Fibroblast of upper back skin (primary cell): ENCODE results near the gene MECP2.
"Not testable (repeated sequence)": the region's sequence is repeated elsewhere in the genome, so short reads cannot be mapped to it uniquely, and the experiment has no call there.

Source experiments
- DNase-seq: peaks from one replicate; pipeline ENCODE4 v3.0.0-alpha.2; 2013

The MECP2 gene

DNA sequence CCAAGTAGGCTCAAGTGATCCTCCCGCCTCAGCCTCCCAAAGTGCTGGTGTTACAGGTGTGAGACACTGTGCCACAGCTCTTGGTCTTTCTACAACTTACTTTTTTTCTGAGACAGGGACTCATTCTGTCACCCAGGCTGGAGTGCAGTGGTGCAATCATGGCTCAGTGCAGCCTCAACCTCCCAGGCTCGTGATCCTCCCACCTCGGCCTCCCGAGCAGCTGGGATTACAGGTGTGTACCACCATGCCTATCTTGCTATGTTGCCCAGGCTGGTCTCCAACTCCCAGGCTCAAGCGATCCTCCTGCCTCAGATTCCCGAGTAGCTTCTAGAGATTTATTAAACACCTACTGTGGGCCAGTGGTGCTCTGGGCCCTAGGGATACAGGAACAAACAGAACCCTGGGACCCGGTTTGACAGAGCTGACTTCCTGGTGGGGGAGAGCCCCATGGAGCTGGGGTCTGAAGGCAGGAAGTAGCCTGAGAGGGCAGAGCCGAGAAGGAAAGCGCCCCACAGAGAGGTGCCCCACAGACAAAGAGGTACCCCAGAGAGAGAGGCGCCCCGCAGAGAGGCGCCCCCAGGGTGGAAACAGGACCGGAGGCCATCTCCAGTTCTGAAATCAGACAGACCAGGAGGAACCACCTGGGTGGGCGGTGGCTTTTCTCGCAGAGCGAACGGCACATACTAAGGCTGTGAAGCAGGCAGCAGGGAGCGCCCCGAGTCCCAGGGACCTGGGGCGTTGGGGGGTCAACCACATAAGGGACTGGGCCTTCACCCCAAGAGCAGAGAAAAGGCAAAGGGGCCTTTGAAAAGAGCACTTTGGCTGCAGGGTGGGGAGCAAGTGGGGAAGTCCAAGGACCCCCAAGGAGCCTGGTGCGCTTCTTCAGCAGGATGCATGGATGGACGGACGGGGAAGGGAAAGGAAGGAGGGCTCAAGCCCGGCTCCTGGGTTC, 82.8 kb downstream of the MECP2 start:
- DNase-seq: no peak

GRCh38 chrX:154013614-154014360, 83.7 kb downstream of the MECP2 start:
- peak; percentile 31 for DNase-seq

GRCh38 chrX:154013001-154013421, 84.5 kb downstream of the MECP2 start:
- DNase-seq: no peak

- DNase-seq: no peak
Measured at GRCh38 chrX:154012336-154012991, 85.1 kb downstream of the MECP2 start.

- no peak for DNase-seq
Measured at GRCh38 chrX:154011376-154012335, 85.9 kb downstream of the MECP2 start.

- no peak for DNase-seq
Measured at GRCh38 chrX:154010330-154011087, 87.0 kb downstream of the MECP2 start.

DNA sequence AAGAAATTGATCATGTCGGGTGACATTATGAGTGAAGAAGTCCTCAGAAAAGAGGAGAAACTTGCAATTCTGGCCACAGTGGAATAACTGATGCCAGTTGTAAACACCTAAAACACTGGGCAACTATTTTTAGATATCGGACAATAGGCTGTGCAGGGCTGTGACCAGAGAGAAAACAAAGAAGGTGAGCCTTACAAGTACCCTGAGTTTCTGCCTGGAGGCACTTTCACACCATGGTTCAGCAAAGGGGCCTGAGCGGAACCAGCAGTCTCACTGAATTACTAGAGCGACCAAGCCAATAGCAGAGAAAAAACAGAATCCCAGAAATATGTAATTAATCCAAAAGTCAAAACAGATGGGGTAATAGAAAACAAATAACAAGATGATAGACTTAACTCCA, 89.0 kb downstream of the MECP2 start:
- DNase-seq: no peak

DNA sequence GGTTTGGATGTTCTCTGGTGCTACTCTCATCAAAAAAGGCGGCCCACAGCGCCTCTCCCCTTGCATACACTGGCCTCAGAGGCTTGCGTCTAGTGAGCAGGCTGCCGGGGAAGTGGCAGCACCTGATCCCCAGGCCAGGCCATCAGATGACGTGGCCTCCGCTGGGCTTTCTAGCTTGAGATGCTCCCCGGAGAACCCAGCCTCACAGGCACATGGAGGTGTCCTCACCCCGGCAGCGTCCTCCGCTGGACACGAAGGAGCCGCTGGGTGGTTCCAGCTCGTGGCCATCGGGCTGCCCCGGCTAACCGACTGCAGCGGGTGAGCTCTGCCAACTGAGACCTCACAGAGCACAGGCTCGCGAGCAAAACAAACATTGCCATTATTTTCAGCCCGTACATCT, 90.6 kb downstream of the MECP2 start:
- no peak for DNase-seq

DNA sequence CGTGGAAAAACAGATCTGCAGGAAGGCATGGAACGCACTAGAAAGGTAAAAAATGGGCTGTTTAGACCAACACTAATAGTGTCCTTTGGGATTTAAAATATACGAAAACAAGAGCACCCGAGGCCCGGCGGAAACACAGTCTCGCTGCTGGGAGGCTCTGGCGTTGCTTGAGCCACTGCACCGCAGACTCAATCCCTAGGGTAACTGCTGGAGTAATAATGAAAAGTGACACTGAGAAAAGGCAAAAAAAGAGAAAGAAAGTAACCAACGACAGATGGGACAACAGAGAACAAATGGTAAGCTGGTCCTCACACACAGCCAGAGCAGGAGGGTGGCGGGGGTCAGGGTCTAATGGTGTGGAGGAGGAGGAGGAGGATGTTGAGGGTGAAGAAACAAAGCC, 93.2 kb downstream of the MECP2 start:
- DNase-seq: no peak

GRCh38 chrX:154002215-154002719, 95.2 kb downstream of the MECP2 start:
- DNase-seq: peak; percentile 66

DNA sequence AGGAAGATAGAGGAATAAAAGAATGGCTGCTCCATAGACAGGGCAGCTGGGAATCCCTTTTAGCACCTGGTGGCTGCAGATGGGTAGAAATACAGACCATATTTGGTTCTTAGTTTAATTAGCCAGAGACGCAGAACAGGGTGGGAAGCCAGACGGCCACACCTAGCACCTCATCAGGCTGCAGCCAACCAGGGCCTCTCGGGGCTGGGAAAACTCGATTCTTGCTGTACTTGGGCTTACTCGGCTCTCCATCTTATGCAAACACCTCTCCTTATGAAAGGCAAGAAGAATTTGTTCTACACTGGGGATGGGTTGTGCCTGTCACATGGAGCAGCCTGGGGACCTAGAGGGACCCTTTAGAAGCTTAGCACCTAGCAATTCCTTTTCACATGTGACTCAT, 97.5 kb downstream of the MECP2 start:
- DNase-seq: no peak

DNA sequence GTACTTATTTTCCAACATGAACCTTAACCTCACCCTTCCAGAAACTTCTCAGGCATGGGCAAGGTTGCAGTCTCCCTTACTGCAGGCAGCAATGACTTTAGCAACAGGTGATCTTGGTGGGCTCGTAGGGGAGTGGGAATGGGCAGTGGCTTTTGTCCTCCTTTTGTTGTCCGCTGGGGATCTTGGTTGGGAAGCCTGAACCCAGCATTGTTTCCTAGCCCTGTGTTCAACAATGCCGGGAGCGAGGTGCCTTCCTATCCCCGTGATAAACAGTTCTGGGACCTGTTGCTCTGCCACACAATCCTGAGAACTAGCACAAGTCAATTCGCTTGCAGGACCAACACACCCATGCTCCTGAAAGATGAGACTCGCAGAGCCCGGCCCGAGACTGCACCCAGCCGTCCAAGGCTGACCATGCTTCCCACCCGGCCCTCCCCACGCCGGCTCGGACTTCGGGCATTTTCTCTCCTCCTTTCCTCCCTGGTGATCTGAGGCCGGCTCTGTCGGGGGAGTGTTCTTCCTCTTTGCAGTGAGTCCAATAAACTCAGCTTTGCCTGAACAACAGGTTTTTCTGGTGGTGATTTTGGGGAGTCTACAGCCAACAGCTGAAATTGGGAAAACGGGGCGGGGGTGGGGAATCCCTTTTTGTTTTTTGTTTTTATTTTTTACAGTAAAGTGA, 98.0 kb downstream of the MECP2 start:
- DNase-seq: no peak

GRCh38 chrX:153995504-153995903, 102.0 kb downstream of the MECP2 start:
- no peak for DNase-seq

- DNase-seq: not testable (repeated sequence)
Measured at GRCh38 chrX:153994398-153994797, 103.1 kb downstream of the MECP2 start.

DNA sequence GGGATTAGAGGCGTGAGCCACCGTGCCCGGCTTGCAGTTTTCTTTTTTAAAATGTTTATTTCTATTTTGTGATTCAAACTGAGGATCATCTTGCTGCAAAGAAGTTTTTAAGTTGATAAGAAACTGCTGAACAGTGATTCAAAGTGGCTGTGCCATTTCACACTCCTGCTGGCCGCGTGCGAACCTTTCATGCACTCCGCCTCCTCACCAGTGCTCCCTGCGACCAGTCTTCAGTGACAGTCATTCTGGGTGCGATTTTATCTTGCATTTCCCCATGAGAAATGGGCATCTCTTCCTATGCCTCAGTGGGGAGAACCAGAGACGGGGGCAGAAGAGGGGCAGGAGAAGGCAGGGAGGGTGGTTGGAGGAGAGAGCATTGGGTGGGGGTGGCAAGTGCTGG, 103.5 kb downstream of the MECP2 start:
- no peak for DNase-seq

DNA sequence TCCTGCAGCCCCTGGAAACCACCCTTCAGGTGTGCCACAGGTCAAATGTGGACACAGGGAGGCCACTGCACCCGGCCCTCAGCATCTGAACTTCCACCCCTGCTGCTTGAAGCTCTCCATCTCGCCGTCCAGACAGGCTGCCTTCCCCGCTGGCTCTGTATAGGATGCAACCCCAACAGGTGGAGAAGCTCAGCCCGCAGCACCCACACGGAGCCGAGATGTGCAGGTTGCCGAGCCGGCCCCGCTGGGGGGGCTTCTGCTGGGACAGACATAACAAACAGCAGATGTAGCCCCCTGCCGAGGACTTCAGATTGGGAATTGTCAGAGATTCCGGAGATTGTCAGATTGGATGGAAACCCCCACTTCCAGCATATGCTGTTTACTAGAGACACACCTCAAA, 104.4 kb downstream of the MECP2 start:
- no peak for DNase-seq

DNA sequence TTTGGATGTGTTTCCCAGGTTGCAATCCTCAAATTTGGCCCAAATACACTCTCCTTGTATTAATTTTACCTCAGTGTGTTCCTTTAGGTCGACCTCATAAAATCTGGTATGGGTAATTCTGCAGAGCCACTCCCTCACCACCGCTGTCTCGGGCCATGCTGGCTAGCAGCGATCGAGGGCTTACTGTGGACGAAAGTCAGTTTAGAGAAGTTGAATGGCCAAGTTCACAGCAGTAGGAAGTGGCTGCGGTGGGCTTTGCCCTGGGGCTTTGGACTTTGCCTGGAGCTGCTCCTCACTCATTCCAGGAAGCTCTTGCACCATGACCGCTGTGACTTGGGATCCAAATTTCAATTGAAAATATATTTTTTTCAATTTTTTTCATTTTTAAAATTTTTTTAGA, 105.3 kb downstream of the MECP2 start:
- no peak for DNase-seq

DNA sequence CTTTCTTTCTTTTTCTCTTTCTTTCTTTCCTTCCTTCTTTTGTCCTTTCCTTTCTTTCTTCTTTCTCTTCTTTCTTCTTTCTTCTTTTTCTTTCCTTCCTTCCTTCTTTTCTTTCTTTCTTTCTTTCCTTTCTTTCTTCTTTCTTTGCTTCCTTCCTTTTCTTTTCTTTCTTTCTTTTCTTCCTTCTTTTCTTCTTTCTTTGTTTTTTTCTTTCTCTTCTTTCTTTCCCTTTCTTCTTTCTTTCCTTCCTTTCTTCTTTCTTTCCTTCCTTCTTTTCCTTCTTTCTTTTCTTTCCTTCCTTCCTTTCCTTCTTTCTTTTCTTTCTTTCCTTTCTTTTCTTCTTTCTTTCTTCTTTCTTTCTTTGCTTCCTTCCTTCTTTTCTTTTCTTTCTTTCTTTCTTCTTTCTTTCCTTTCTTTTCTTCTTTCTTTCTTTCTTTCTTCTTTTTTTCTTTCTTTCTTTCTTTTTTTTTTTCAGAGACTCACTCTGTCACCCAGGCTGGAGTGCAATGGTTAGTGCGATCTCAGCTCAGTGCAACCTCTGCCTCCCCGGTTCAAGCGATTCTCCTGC, 106.4 kb downstream of the MECP2 start:
- no peak for DNase-seq

DNA sequence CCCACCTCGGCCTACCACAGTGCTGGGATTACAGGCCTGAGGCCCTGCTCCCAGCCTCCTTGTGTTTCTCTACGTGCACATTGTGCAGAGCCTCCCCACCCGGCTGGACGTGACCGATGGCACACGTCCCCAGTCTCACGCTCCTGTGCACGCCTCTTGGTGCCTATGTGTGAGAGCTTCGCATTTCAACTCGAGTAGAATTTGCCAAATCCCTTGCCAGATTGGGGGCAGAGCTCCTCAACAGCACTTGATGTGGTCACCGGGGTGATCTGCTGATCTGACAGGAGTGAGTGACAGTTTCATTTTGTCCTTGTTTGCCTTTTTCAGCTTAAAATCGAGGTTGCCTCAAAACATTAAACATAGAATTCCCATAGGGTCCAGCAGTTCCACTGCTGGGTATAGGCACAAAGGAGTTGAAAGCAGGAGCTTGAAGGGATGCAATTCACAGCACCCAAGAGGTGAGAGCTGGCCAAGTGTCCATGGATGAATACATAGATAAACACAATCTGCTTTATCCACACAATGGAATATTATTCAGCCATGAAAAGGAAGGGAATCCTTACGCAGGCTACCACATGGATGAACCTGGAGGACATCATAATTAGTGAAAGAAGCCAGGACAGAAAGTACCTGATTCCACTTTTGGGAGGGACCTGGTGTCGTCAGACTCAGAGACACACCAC, 107.4 kb downstream of the MECP2 start:
- DNase-seq: no peak

- DNase-seq: no peak
Measured at GRCh38 chrX:153988493-153988892, 109.0 kb downstream of the MECP2 start.
